Hepatocyte (in vitro differentiated cells): ENCODE data around the gene DEFB132.

Experiments used
- CTCF ChIP-seq: fragments of 200-600 bp; sonication (generic); IDR thresholded peaks from 2 replicates; pipeline ENCODE4 v1.5.1; 2016; ENCODE audit warnings: antibody characterized with exemption, mild to moderate bottlenecking; ENCODE audit not compliant: poor library complexity
- EZH2phosphoT487 ChIP-seq: fragments of 200-600 bp; sonication (generic); IDR thresholded peaks from one replicate; pipeline ENCODE4 v1.6.1; 2018; ENCODE audit warnings: antibody characterized with exemption, mild to moderate bottlenecking, low read depth, moderate library complexity; ENCODE audit not compliant: unreplicated experiment, severe bottlenecking

- no peak for TF ChIP-seq CTCF
- TF ChIP-seq EZH2phosphoT487, result no peak
Observed at GRCh38 chr20:271528-271927, 14.0 kb downstream of the DEFB132 start.
